Putamen (tissue), 1 donor: ENCODE data around the gene RPS6KA1.
"Not testable (repeated sequence)": the region's sequence is repeated elsewhere in the genome, so short reads cannot be mapped to it uniquely, and the experiment has no call there.

Experiments
- DNase-seq: peaks from one replicate; pipeline ENCODE4 v3.0.0-alpha.2; 2016; ENCODE audit warnings: low spot score

Gene RPS6KA1

GRCh38 chr1:26529655-26530409, at the start of gene RPS6KA1:
RPS6KA1 (plus strand) TSS chr1:26529761; CDS start chr1:26529921, 160 bp downstream.
- no peak for DNase-seq

GRCh38 chr1:26482921-26483320, 46.6 kb upstream of the RPS6KA1 start:
- no peak for DNase-seq

- DNase-seq = no peak
These were observed 45.6 kb upstream of the RPS6KA1 start for GRCh38 chr1:26483980-26484379.

- DNase-seq = no peak
These were observed 39.4 kb upstream of the RPS6KA1 start for GRCh38 chr1:26490155-26490554.

- no peak for DNase-seq
These were observed 36.3 kb upstream of the RPS6KA1 start for GRCh38 chr1:26493267-26493666.

- DNase-seq = no peak
These were observed 35.6 kb upstream of the RPS6KA1 start for GRCh38 chr1:26493938-26494337.

- DNase-seq = no peak
These were observed 32.7 kb upstream of the RPS6KA1 start for GRCh38 chr1:26496861-26497260.

GRCh38 chr1:26498894-26499293, 30.7 kb upstream of the RPS6KA1 start:
- no peak for DNase-seq

GRCh38 chr1:26500488-26501175, 28.9 kb upstream of the RPS6KA1 start:
- DNase-seq = peak; percentile 84

- DNase-seq = not testable (repeated sequence)
These were observed 18.9 kb upstream of the RPS6KA1 start for GRCh38 chr1:26510711-26511110.

GRCh38 chr1:26515836-26516235, 13.7 kb upstream of the RPS6KA1 start:
- not testable (repeated sequence) for DNase-seq

GRCh38 chr1:26516987-26517765, 12.4 kb upstream of the RPS6KA1 start:
- DNase-seq = no peak

- no peak for DNase-seq
These were observed 11.9 kb upstream of the RPS6KA1 start for GRCh38 chr1:26517766-26518049.

GRCh38 chr1:26518355-26518754, 11.2 kb upstream of the RPS6KA1 start:
- no peak for DNase-seq

- DNase-seq = no peak
These were observed 9.2 kb upstream of the RPS6KA1 start for GRCh38 chr1:26520339-26520738.

GRCh38 chr1:26521669-26522030, 7.9 kb upstream of the RPS6KA1 start:
- no peak for DNase-seq

GRCh38 chr1:26522073-26522472, 7.5 kb upstream of the RPS6KA1 start:
- no peak for DNase-seq

GRCh38 chr1:26524181-26524580, 5.4 kb upstream of the RPS6KA1 start:
- DNase-seq = no peak

- DNase-seq = no peak
These were observed 3.3 kb upstream of the RPS6KA1 start for GRCh38 chr1:26526287-26526686.

- no peak for DNase-seq
These were observed 231 bp upstream of the RPS6KA1 start for GRCh38 chr1:26529405-26529654.

- no peak for DNase-seq
These were observed 891 bp downstream of the RPS6KA1 start for GRCh38 chr1:26530410-26530894.

GRCh38 chr1:26530895-26531598, 1.5 kb downstream of the RPS6KA1 start:
- no peak for DNase-seq
